Immature natural killer cell (primary cell): ENCODE results near the gene PET100. TPM values are rescaled to one million over a fixed set of nuclear protein-coding genes. Genes with fewer than 3 reads are reported as not detected.

Experiments used
- DNase-seq, 3 donors: peaks; one replicate each; pipeline ENCODE4 v3.0.0; 2022; ENCODE audit warnings: mixed read lengths in 1 of 3
- H3K27ac Mint-ChIP-seq, 6 donors: one replicate each; pipeline ENCODE4 v1.8.0; 2020; ENCODE audit warnings: mixed read lengths in 6 of 6, mild to moderate bottlenecking in 5 of 6, inconsistent platforms in 4 of 6, moderate library complexity in 3 of 6
- H3K27me3 Mint-ChIP-seq, 3 donors: one replicate each; pipeline ENCODE4 v1.8.0; 2020 to 2021; ENCODE audit warnings: low read depth in 3 of 3, mild to moderate bottlenecking in 3 of 3, mixed read lengths in 3 of 3, moderate library complexity in 3 of 3, inconsistent platforms in 1 of 3
- H3K36me3 Mint-ChIP-seq, 3 donors: one replicate each; pipeline ENCODE4 v1.8.0; 2020; ENCODE audit warnings: mixed read lengths in 3 of 3, inconsistent platforms in 2 of 3, mild to moderate bottlenecking in 2 of 3
- H3K4me1 Mint-ChIP-seq, 2 donors: one replicate each; pipeline ENCODE4 v1.8.0; 2020; ENCODE audit warnings: inconsistent platforms in 2 of 2, mild to moderate bottlenecking in 2 of 2, mixed read lengths in 2 of 2, moderate library complexity in 1 of 2
- H3K4me3 Mint-ChIP-seq, 5 donors: one replicate each; pipeline ENCODE4 v1.8.0; 2020; ENCODE audit warnings: mild to moderate bottlenecking in 5 of 5, mixed read lengths in 5 of 5, inconsistent platforms in 3 of 5, moderate library complexity in 3 of 5
- H3K9me3 Mint-ChIP-seq, 6 donors: one replicate each; pipeline ENCODE4 v1.8.0; 2020; ENCODE audit warnings: mild to moderate bottlenecking in 6 of 6, mixed read lengths in 6 of 6, inconsistent platforms in 4 of 6, moderate library complexity in 3 of 6
- polyA plus RNA-seq, 3 donors: library from polyadenylated mRNA; unstranded; fragments of 300-500 nt; fragmentation: Illumina TruSeq; gene quantifications; one replicate each; pipeline ENCODE4 v1.2.3, GENCODE V29; 2021

PET100 gene, protein sequence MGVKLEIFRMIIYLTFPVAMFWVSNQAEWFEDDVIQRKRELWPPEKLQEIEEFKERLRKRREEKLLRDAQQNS
- polyA plus RNA-seq = 100 to 1,000 TPM; 107 to 376 (median 255) TPM

DNA sequence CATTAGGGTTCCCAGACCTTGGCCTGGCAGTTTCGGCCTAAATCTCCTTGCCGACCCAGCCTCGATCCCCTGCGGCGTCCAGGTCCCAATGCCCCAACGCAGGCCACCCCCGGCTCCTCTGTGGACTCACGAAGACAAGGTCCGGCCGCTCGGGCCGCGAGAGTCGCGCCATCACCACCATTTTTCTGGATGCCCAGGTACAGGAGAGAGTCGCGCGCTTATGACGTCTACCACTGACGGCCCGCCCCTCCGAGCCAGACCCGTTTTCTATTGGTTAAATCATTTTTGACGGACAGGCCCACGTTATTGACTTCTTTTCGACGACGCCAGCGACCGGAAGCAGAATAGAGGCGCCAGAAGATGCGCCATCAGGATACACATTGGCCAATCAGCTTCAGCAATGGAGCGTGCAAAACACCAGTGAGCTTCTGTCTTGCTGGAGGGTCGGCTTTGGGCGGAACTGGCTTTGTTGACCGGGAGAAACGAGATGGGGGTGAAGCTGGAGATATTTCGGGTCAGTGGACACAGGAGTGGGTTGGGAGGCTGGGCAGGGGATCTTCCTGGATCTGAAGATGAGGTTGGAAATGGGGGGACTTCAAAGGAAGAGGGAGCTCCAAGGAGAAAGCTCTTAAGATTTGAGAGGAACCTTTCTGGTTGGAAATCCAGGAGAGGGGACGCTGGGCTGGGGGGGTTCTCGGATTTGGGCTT, at the start of gene PET100, which contains the start of gene XAB2:
TSS of gene PET100 (plus strand) at position 447 of the 708 bp plus-strand sequence. CDS start at position 488, 41 bp downstream.
TSS of gene XAB2 (minus strand) at position 199 of the 708 bp plus-strand sequence. CDS start at position 181, 18 bp downstream.
- H3K27ac Mint-ChIP-seq = peak within 1 kb of the TSS; percentile 98 to 100 (median 99)
- DNase-seq = peak; percentile 95 to 97 (median 97)
- peaks cover 0 to 7% (median 6%) of the 10 kb centered on the region in 3 donors for H3K36me3 Mint-ChIP-seq
- peaks cover 9 to 16% (median 11%) of the 10 kb centered on the region in 3 donors for H3K27me3 Mint-ChIP-seq
- peak within 1 kb of the TSS; percentile 90 to 100 (median 94) for H3K4me3 Mint-ChIP-seq
- peaks cover 36 to 45% of the 10 kb centered on the region in 2 donors for H3K4me1 Mint-ChIP-seq
- no peaks in the 10 kb centered on the region for H3K9me3 Mint-ChIP-seq

DNA sequence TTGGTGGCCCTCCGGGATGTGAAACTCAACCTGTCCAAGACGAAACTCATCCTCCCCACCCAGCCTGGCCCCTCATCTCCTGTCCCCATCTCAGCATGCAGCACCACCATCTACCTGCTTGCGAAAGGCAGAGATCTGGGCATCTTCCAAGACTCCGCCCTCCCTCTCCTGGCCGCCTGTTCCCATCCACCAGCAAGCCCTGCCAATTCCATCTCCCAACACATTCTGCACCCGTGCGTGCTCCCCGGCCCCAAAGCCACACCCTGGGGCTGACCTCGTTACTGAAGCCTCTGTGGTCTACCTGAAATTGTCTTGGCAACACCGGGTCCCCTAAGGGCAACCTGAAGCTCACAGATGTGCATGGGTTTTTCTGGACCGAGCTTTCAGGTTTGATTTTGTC, 47.1 kb upstream of the PET100 start:
- H3K4me3 Mint-ChIP-seq = no peak overlapping the region

DNA sequence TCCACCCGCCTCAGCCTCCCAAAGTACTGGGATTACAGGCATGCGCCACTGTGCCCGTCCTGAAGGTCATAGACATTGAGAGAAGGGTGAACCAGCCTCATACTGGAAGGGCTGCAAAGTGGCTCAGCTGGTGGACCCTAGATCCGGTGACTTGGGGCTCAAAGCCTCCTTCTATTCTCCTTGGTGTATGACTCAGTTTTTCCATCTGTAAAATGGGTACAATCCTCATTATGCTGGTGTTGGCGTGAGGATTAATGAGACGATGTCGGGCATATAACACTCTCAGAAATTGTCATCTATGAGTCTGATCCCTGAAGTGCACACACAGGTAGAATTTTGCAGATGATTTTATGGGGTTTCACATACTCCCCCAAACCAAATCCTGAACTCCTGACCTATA, 39.8 kb upstream of the PET100 start:
- Mint-ChIP-seq H3K36me3 (no peaks in the 10 kb centered on the region), H3K27me3 (peaks cover 3 to 16% (median 10%) of the 10 kb centered on the region in 3 donors), H3K4me1 (peaks cover 0 to 2% of the 10 kb centered on the region in 2 donors), H3K9me3 (no peaks in the 10 kb centered on the region), H3K4me3 (no peak overlapping the region), H3K27ac (no peak overlapping the region)
- no peak for DNase-seq

More for the DNA sequence above, 47.1 kb upstream of the PET100 start:
- H3K36me3 Mint-ChIP-seq = no peaks in the 10 kb centered on the region
- H3K27ac Mint-ChIP-seq = no peak overlapping the region
- H3K27me3 Mint-ChIP-seq = peaks cover 3 to 4% (median 3%) of the 10 kb centered on the region in 3 donors
- H3K9me3 Mint-ChIP-seq = no peaks in the 10 kb centered on the region
- H3K4me1 Mint-ChIP-seq = no peaks in the 10 kb centered on the region
- DNase-seq = no peak

DNA sequence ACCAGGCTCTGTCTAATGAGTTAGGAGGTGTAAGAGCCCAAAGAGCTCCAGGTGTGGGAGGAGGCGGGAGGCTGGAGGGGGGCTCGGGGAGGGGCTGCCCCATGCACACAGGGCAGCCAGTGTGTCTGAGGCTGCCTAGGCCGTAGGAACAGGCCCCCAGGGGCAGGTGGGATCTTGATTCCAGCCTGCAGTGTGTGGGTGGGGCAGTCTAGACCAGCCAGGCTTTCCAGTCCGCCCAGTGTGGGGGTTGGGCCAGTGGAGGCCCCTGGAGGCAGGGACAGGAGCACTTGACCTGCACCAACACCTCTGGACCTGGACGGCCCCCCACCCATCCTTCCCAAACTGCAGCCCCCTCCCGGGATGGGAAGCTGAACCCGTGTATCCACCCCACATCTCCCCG, 39.3 kb upstream of the PET100 start:
- DNase-seq = no peak
- H3K4me3 Mint-ChIP-seq = no peak overlapping the region
- peaks cover 5 to 16% (median 12%) of the 10 kb centered on the region in 3 donors for H3K27me3 Mint-ChIP-seq
- H3K27ac Mint-ChIP-seq = no peak overlapping the region
- H3K9me3 Mint-ChIP-seq = no peaks in the 10 kb centered on the region
- H3K36me3 Mint-ChIP-seq = peaks cover 0 to 3% (median 0%) of the 10 kb centered on the region in 3 donors
- peaks cover 4% of the 10 kb centered on the region in 2 donors for H3K4me1 Mint-ChIP-seq

DNA sequence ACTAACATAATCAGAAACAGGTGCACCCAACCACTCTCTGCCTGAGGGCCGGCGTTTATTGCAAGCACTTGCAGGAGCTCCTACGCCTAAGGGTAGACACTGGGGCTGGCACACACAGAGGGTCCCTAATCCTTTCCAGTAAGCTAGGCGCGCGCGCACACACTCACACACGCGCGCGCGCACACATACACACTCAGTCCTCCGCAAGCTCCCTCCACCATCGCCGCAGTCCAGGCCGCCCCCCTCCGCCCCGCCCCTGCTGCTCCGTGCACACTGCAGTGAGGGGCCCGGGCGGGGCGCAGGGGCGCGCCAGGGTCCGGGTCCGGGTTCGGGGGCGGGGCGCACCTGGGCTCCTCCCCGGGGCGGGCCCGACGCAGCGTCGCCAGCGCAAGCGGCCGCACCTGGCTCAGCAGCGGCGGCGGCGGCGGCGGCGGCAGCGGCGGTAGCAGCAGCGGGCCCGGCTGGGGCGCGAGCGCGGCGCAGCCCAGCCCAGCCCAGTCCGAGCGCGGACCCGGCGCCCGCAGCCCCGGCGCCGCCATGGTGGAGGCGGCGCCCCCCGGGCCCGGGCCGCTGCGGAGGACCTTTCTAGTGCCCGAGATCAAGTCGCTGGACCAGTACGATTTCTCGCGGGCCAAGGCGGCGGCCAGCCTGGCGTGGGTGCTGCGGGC, 34.0 kb upstream of the PET100 start, which contains the start of gene CAMSAP3:
TSS of gene CAMSAP3 (plus strand) at position 398 of the 668 bp plus-strand sequence. CDS start at position 538, 140 bp downstream.
- peak in 1 of 3 donors; percentile 21 for DNase-seq
- peak within 1 kb of the TSS; percentile 48 to 75 (median 65) for H3K4me3 Mint-ChIP-seq
- H3K36me3 Mint-ChIP-seq = peaks cover 0 to 3% (median 0%) of the 10 kb centered on the region in 3 donors
- peaks cover 10 to 27% (median 20%) of the 10 kb centered on the region in 3 donors for H3K27me3 Mint-ChIP-seq
- H3K9me3 Mint-ChIP-seq = no peaks in the 10 kb centered on the region
- no peak within 1 kb of the TSS for H3K27ac Mint-ChIP-seq
- H3K4me1 Mint-ChIP-seq = peaks cover 6 to 9% of the 10 kb centered on the region in 2 donors

DNA sequence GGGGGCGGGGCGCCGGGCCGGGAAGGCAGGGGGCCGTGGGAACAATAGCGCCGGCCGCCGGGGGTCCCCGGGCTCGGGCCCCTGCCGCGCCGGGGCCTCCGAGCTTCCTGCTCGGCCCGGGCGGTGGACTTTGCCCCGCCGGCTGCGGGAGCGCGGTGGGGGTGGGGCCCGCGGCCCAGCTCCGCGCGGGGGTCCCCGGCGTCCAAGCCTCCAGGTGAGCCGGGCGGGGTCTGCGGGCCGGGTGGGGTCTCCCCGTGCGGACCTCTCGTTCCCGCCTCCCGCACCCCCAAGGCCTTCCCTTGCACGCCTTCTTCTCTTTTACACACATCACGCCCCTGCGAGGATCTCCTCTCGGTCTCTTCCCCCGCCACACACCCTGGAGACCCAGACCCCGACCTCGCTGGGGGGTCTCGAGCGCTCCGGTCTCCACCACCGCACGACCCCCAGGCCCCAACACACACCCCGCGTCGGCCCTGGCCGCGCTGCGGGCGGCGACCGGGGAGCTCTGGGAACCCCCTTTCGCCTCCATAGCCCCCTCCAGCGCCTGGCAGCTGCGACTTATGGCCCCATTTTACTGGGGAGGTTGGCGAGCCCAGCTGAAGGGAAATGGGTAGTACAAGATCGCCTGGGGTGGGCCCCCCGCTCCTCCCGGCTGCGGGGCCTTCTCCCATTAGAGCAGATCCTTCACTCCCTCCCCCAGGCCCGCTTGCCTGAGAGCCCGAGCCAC, 33.2 kb upstream of the PET100 start:
- no peak for DNase-seq
- H3K4me1 Mint-ChIP-seq = peaks cover 6 to 9% of the 10 kb centered on the region in 2 donors
- H3K36me3 Mint-ChIP-seq = peaks cover 0 to 3% (median 0%) of the 10 kb centered on the region in 3 donors
- peak overlapping the region in 4 of 5 donors; percentile 20 to 68 (median 50) for H3K4me3 Mint-ChIP-seq
- no peak overlapping the region for H3K27ac Mint-ChIP-seq
- no peaks in the 10 kb centered on the region for H3K9me3 Mint-ChIP-seq
- H3K27me3 Mint-ChIP-seq = peaks cover 7 to 24% (median 20%) of the 10 kb centered on the region in 3 donors

DNA sequence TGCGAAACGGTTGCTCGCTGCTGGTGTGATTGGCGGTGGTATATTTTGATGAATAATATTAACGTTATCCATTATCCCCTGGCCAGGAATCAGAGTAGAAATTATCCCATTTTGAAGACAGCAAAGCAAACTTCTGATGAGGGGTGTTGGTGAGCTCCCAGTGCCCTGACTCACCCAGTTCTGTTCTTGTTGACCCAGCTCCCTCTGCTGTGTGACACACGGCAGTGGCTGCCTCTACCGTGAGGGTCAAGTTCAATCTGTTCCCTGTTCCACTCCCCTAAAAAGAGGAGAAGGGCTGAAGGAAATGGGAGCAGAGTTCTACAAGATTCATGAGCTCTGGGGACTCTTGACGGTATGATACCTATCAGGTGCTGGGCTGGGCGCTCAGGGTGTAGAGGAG, 31.9 kb upstream of the PET100 start:
- peak overlapping the region in 3 of 5 donors; percentile 48 to 64 (median 58) for H3K4me3 Mint-ChIP-seq
- H3K36me3 Mint-ChIP-seq = peaks cover 0 to 3% (median 0%) of the 10 kb centered on the region in 3 donors
- no peak for DNase-seq
- H3K4me1 Mint-ChIP-seq = peaks cover 6 to 9% of the 10 kb centered on the region in 2 donors
- H3K27me3 Mint-ChIP-seq = peaks cover 7 to 24% (median 22%) of the 10 kb centered on the region in 3 donors
- H3K9me3 Mint-ChIP-seq = no peaks in the 10 kb centered on the region
- no peak overlapping the region for H3K27ac Mint-ChIP-seq

DNA sequence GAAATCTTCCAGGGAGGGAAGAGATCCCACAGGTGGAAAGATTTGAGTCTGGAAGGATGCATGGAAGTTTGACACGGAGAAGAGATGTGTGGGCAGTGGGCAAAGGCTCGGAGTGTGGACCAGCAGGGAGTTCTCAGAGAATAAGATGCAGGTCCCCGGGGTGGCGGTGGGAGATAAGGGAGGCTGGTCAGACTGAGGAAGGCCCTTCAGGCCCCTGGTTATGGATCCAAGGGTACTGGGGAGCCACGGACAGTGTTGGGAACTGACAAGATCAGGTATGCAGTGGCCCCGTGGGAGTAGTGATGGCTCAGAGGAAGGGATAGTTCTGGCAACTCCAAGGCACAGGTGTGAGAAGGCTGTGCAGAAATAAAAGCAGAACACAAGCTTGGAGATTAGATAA, 31.4 kb upstream of the PET100 start:
- peak overlapping the region in 1 of 5 donors; percentile 13 for H3K4me3 Mint-ChIP-seq

DNA sequence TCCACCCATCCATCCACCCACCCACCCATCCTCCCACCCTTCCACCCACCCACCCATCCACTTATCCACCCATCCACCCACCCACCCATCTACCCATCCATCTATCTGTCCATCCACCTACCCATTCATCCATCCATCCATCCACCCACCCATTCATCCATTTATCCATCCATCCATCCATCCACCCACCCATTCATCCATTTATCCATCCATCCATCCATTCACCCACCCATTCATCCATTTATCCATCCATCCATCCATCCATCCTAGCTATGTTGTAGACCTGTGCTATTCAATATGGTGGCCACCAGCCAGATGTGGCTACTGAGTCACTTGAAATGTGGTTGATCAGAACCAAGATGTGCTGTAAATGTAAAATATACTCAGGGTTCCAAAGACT, 28.9 kb upstream of the PET100 start:
- Mint-ChIP-seq H3K4me1 (peaks cover 0 to 3% of the 10 kb centered on the region in 2 donors), H3K27ac (no peak overlapping the region), H3K9me3 (no peaks in the 10 kb centered on the region), H3K36me3 (no peaks in the 10 kb centered on the region), H3K4me3 (no peak overlapping the region), H3K27me3 (peaks cover 5 to 18% (median 9%) of the 10 kb centered on the region in 3 donors)
- DNase-seq = no peak

More for the DNA sequence above, 31.4 kb upstream of the PET100 start:
- Mint-ChIP-seq H3K4me1 (peaks cover 6 to 9% of the 10 kb centered on the region in 2 donors), H3K9me3 (no peaks in the 10 kb centered on the region), H3K36me3 (peaks cover 0 to 3% (median 0%) of the 10 kb centered on the region in 3 donors), H3K27ac (no peak overlapping the region), H3K27me3 (peaks cover 7 to 23% (median 21%) of the 10 kb centered on the region in 3 donors)
- DNase-seq = no peak

DNA sequence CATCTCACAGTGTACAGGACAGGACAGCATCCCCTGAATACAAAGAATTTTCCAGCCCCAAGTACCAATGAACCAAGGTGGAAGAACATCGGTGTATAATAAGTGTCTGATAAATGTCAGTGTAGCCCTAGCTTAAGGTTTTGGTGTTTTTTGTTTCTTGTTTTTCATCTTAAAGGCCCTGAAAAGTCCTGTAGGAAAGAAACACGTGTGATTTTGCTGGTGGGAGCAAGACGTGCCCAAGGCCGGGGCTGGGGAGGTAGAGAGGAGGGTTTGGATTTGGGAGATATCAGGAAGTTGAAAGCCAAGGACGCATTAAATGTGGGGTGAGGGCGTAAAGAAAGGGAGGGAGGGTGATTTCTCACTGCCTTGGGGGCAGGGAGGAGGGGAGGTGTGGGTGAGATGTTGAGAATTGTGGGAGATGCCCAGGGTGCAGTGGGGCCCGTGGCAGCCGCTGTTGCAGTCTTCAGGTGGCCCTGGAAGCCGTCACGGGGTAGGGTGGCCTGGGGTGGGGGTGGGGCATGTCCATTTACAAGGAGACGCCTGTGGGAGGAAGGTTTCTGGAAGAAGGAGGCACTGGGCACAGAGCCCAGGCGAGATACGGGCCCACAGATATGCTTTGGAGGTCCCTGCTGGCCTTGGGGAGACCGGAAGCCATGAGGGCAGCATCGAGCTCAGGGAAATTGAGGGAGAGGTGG, 27.2 kb upstream of the PET100 start:
- no peak for DNase-seq
- Mint-ChIP-seq H3K36me3 (no peaks in the 10 kb centered on the region), H3K4me3 (no peak overlapping the region), H3K9me3 (no peaks in the 10 kb centered on the region), H3K27me3 (peaks cover 5 to 14% (median 7%) of the 10 kb centered on the region in 3 donors), H3K27ac (no peak overlapping the region), H3K4me1 (no peaks in the 10 kb centered on the region)

DNA sequence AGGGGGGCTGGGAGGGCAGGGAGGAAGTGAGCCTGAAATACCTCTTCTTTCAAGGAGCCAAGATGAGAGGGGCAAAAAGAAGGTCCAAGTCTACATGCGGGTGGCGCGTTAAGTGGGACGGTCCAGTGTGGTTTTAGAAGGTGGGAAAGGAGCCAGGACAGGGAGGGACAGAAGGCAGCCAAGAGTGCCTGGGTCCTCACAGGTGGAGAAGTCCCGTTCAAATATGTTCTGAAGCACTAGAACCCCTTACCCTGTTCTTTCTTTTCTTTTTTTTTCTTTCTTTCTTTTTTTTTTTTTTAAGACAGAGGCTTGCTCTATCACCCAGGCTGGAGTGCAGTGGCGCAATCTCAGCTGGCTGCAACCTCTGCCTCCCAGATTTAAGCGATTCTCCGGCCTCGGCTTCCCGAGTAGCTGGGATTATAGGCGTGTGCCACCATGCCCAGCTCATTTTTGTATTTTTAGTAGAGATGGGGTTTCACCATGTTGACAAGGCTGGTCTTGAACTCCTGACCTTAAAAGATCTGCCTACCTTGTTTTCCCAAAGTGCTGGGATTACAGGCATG, 26.6 kb upstream of the PET100 start:
- Mint-ChIP-seq H3K27ac (no peak overlapping the region), H3K4me3 (no peak overlapping the region), H3K4me1 (no peaks in the 10 kb centered on the region), H3K27me3 (peaks cover 4 to 10% (median 4%) of the 10 kb centered on the region in 3 donors), H3K9me3 (no peaks in the 10 kb centered on the region), H3K36me3 (no peaks in the 10 kb centered on the region)
- DNase-seq = no peak

DNA sequence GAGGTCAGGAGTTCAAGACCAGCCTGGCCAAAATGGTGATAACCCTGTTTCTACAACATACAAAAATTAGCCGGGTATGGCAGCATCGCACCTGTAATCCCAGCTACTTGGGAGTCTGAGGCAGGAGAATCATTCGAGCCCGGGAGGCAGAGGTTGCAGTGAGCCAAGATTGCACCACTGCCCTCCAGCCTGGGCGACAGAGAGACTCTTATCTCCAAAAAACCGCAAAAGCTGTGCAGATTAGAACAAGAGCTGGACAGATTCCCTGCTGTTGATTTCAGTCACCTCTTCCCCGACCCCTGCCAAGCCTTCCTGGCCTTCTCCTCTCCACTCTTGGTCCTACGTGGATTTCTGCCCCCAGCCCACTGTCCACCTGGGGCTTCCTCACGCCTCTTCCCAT, 25.7 kb upstream of the PET100 start:
- no peak for DNase-seq
- no peaks in the 10 kb centered on the region for H3K4me1 Mint-ChIP-seq
- H3K9me3 Mint-ChIP-seq = no peaks in the 10 kb centered on the region
- peaks cover 0 to 5% (median 4%) of the 10 kb centered on the region in 3 donors for H3K27me3 Mint-ChIP-seq
- no peak overlapping the region for H3K4me3 Mint-ChIP-seq
- no peaks in the 10 kb centered on the region for H3K36me3 Mint-ChIP-seq
- peak overlapping the region in 1 of 6 donors; percentile 39 for H3K27ac Mint-ChIP-seq
